Neuronal stem cell (in vitro differentiated cells): ENCODE measurements around the gene INSM1.

ENCODE experiments used
- DNase-seq: peaks from one replicate; pipeline ENCODE4 v3.0.0-alpha.2; 2013; ENCODE audit warnings: low spot score
- H2AFZ ChIP-seq: one replicate; pipeline ENCODE4 v1.6.1; 2013; ENCODE audit warnings: mild to moderate bottlenecking, low read length, inconsistent platforms
- H2AK5ac ChIP-seq: 2 replicates; pipeline ENCODE4 v1.6.1; 2013; ENCODE audit warnings: low read depth, mild to moderate bottlenecking, inconsistent platforms, low read length, moderate library complexity, mixed read lengths
- H2BK120ac ChIP-seq: 2 replicates; pipeline ENCODE4 v1.6.1; 2013; ENCODE audit warnings: low read depth, mild to moderate bottlenecking, inconsistent platforms, low read length, moderate library complexity, mixed read lengths
- H2BK12ac ChIP-seq: one replicate; pipeline ENCODE4 v1.6.1; 2013; ENCODE audit warnings: low read length, inconsistent platforms
- H2BK15ac ChIP-seq: 2 replicates; pipeline ENCODE4 v1.6.1; 2013; ENCODE audit warnings: mild to moderate bottlenecking, low read length, inconsistent platforms, mixed read lengths
- H2BK5ac ChIP-seq: one replicate; pipeline ENCODE4 v1.6.1; 2013; ENCODE audit warnings: inconsistent platforms, mild to moderate bottlenecking, low read length, moderate library complexity
- H3K14ac ChIP-seq: one replicate; pipeline ENCODE4 v1.6.1; 2013; ENCODE audit warnings: low read length, inconsistent platforms
- H3K18ac ChIP-seq: 2 replicates; pipeline ENCODE4 v1.6.1; 2013; ENCODE audit warnings: low read length, inconsistent platforms
- H3K23ac ChIP-seq: 2 replicates; pipeline ENCODE4 v1.6.1; 2013; ENCODE audit warnings: low read depth, mild to moderate bottlenecking, mixed read lengths, low read length, inconsistent platforms; ENCODE audit not compliant: poor library complexity
- H3K27ac ChIP-seq: replicated peaks from 3 replicates; pipeline ENCODE4 v1.5.1; 2013; ENCODE audit warnings: low read length, inconsistent platforms
- H3K27me3 ChIP-seq, 3 experiments: 2 replicates each; pipeline ENCODE4 v1.6.1; 2013; ENCODE audit warnings: low read length in 3 of 3, mild to moderate bottlenecking in 2 of 3, inconsistent platforms in 1 of 3, low read depth in 1 of 3, mixed read lengths in 1 of 3, moderate library complexity in 1 of 3; ENCODE audit not compliant: control insufficient read depth in 3 of 3, insufficient read depth in 3 of 3
- H3K36me3 ChIP-seq, 2 donors: replicated peaks in 1 of 2; 2 replicates each; pipeline ENCODE4 v1.6.1; 2013; ENCODE audit warnings: low read length in 2 of 2; ENCODE audit not compliant: control insufficient read depth in 2 of 2, insufficient read depth in 2 of 2
- H3K4ac ChIP-seq: 2 replicates; pipeline ENCODE4 v1.6.1; 2013; ENCODE audit warnings: inconsistent platforms, mild to moderate bottlenecking, low read length, moderate library complexity
- H3K4me1 ChIP-seq, 2 donors: 1 replicate in 1 of 2; 2 replicates in 1 of 2; pipeline ENCODE4 v1.6.1; 2013; ENCODE audit warnings: low read length in 2 of 2, low read depth in 1 of 2; ENCODE audit not compliant: control insufficient read depth in 2 of 2, insufficient read depth in 1 of 2
- H3K4me2 ChIP-seq: one replicate; pipeline ENCODE4 v1.6.1; 2013; ENCODE audit warnings: mild to moderate bottlenecking, low read length, inconsistent platforms; ENCODE audit not compliant: insufficient read depth, poor library complexity, severe bottlenecking
- H3K4me3 ChIP-seq, 2 donors: 2 replicates each; pipeline ENCODE4 v1.5.1; 2013; ENCODE audit warnings: low read length in 2 of 2, mild to moderate bottlenecking in 2 of 2, inconsistent platforms in 1 of 2, moderate library complexity in 1 of 2
- H3K79me1 ChIP-seq: one replicate; pipeline ENCODE4 v1.6.1; 2013; ENCODE audit warnings: low read depth, mild to moderate bottlenecking, inconsistent platforms, low read length, moderate library complexity
- H3K9ac ChIP-seq: one replicate; pipeline ENCODE4 v1.6.1; 2013; ENCODE audit warnings: mild to moderate bottlenecking, low read depth, low read length, inconsistent platforms; ENCODE audit not compliant: poor library complexity
- H3K9me3 ChIP-seq, 2 donors: replicated peaks in 1 of 2; 2 replicates each; pipeline versions ENCODE3 to v1.6.1; 2013; ENCODE audit warnings: low read length in 2 of 2, mild to moderate bottlenecking in 2 of 2, inconsistent platforms in 1 of 2, low read depth in 1 of 2, mixed read lengths in 1 of 2, moderate library complexity in 1 of 2; ENCODE audit not compliant: control insufficient read depth in 2 of 2, insufficient read depth in 1 of 2
- H4K8ac ChIP-seq: one replicate; pipeline ENCODE4 v1.6.1; 2013; ENCODE audit warnings: low read depth, mild to moderate bottlenecking, inconsistent platforms, low read length, moderate library complexity
- H4K91ac ChIP-seq: one replicate; pipeline ENCODE4 v1.6.1; 2013; ENCODE audit warnings: low read length, low read depth, mild to moderate bottlenecking, inconsistent platforms; ENCODE audit not compliant: poor library complexity
- WGBS, 2 donors: extraction: QIAGEN DNeasy Blood & Tissue Kit; methylation state at CpG; one replicate each; pipeline ENCODE4 v1.1.7; 2013; ENCODE audit warnings: missing lambda C conversion rate in 2 of 2, mixed read lengths in 1 of 2; ENCODE audit not compliant: insufficient read length in 2 of 2, insufficient replicate concordance in 1 of 2; ENCODE audit errors: extremely low coverage in 2 of 2; 5-methylcytosine and 5-hydroxymethylcytosine counted together

The INSM1 gene

GRCh38 chr20:20393207-20394120 lies 25.6 kb downstream of the INSM1 start:
- no peak overlapping the region for H2AFZ ChIP-seq
- no peak overlapping the region for H3K27ac ChIP-seq
- peaks cover 15 to 17% of the 10 kb centered on the region in 2 donors for H3K4me1 ChIP-seq
- no peak overlapping the region for H3K4me2 ChIP-seq
- H4K91ac ChIP-seq: no peak overlapping the region
- H3K27me3 ChIP-seq: peaks cover 0 to 29% (median 0%) of the 10 kb centered on the region in 3 experiments
- peak overlapping the region; percentile 13 for H3K18ac ChIP-seq
- no peak overlapping the region for H3K4me3 ChIP-seq
- no peak overlapping the region for H3K14ac ChIP-seq
- peaks cover 2 to 4% of the 10 kb centered on the region in 2 donors for H3K36me3 ChIP-seq
- H2BK120ac ChIP-seq: no peak overlapping the region
- no peaks in the 10 kb centered on the region for H3K79me1 ChIP-seq
- H2BK15ac ChIP-seq: no peak overlapping the region
- WGBS, 2 donors: no CpG with 5 or more reads among the region's 20 CpGs
- no peak overlapping the region for H3K9ac ChIP-seq
- no peak overlapping the region for H4K8ac ChIP-seq
- no peaks in the 10 kb centered on the region for H3K9me3 ChIP-seq
- H2AK5ac ChIP-seq: no peak overlapping the region
- no peak for DNase-seq
- H3K23ac ChIP-seq: no peak overlapping the region
- no peak overlapping the region for H3K4ac ChIP-seq
- no peak overlapping the region for H2BK5ac ChIP-seq
- H2BK12ac ChIP-seq: no peak overlapping the region

GRCh38 chr20:20395087-20395486 lies 27.2 kb downstream of the INSM1 start:
- Histone ChIP-seq H2AFZ (no peak overlapping the region), H2BK5ac (no peak overlapping the region), H4K91ac (no peak overlapping the region), H2BK15ac (no peak overlapping the region), H3K4me2 (no peak overlapping the region), H3K4me1 (peaks cover 17 to 19% of the 10 kb centered on the region in 2 donors), H2BK12ac (no peak overlapping the region), H3K18ac (peak overlapping the region; percentile 6), H3K36me3 (peaks cover 2 to 4% of the 10 kb centered on the region in 2 donors), H3K4me3 (no peak overlapping the region), H4K8ac (no peak overlapping the region), H3K4ac (no peak overlapping the region), H3K9ac (no peak overlapping the region), H3K27ac (no peak overlapping the region), H3K9me3 (no peaks in the 10 kb centered on the region), H3K79me1 (no peaks in the 10 kb centered on the region), H2AK5ac (no peak overlapping the region), H3K14ac (no peak overlapping the region), H3K27me3 (peaks cover 0 to 33% (median 0%) of the 10 kb centered on the region in 3 experiments), H2BK120ac (no peak overlapping the region), H3K23ac (no peak overlapping the region)
- WGBS, 2 donors: no CpG with 5 or more reads among the region's 12 CpGs
- no peak for DNase-seq

- Histone ChIP-seq H3K18ac (peak overlapping the region; percentile 44), H3K4me2 (no peak overlapping the region), H2BK120ac (no peak overlapping the region), H3K14ac (no peak overlapping the region), H2BK12ac (no peak overlapping the region), H4K8ac (no peak overlapping the region), H3K27ac (no peak overlapping the region), H2AK5ac (no peak overlapping the region), H3K79me1 (no peaks in the 10 kb centered on the region), H2BK15ac (no peak overlapping the region), H3K23ac (no peak overlapping the region), H3K4ac (no peak overlapping the region), H2BK5ac (no peak overlapping the region), H3K27me3 (peaks cover 0 to 34% (median 0%) of the 10 kb centered on the region in 3 experiments), H3K9ac (no peak overlapping the region), H2AFZ (peak overlapping the region; percentile 64), H3K36me3 (peaks cover 2 to 4% of the 10 kb centered on the region in 2 donors), H3K4me1 (peaks cover 17 to 21% of the 10 kb centered on the region in 2 donors), H3K4me3 (peak overlapping the region in 1 of 2 donors; percentile 7), H4K91ac (no peak overlapping the region), H3K9me3 (no peaks in the 10 kb centered on the region)
- no CpG with 5 or more reads among the region's 29 CpGs for WGBS, 2 donors
- DNase-seq: peak; percentile 88
These were observed 28.1 kb downstream of the INSM1 start for GRCh38 chr20:20395903-20396568.

GRCh38 chr20:20396794-20397193 lies 28.9 kb downstream of the INSM1 start:
- Histone ChIP-seq H3K79me1 (no peaks in the 10 kb centered on the region), H3K27me3 (peaks cover 0 to 32% (median 0%) of the 10 kb centered on the region in 3 experiments), H3K14ac (no peak overlapping the region), H3K9me3 (no peaks in the 10 kb centered on the region), H2BK12ac (no peak overlapping the region), H2AFZ (no peak overlapping the region), H3K4me2 (no peak overlapping the region), H2BK15ac (no peak overlapping the region), H3K4me3 (no peak overlapping the region), H2BK5ac (no peak overlapping the region), H3K9ac (no peak overlapping the region), H3K4me1 (peaks cover 17 to 21% of the 10 kb centered on the region in 2 donors), H2BK120ac (no peak overlapping the region), H3K18ac (no peak overlapping the region), H3K23ac (no peak overlapping the region), H3K4ac (no peak overlapping the region), H2AK5ac (no peak overlapping the region), H4K8ac (no peak overlapping the region), H3K27ac (no peak overlapping the region), H3K36me3 (peaks cover 2 to 4% of the 10 kb centered on the region in 2 donors), H4K91ac (no peak overlapping the region)
- WGBS, 2 donors: no CpG with 5 or more reads among the region's 3 CpGs
- DNase-seq: no peak
